Esophagus squamous epithelium (tissue), 5 donors: ENCODE results near the gene TMEM175. TPM values are rescaled to one million over a fixed set of nuclear protein-coding genes. Genes with fewer than 3 reads are reported as not detected.

Experiments
- DNase-seq: peaks from one replicate; lab custom pipeline; 2025; lab: John Stamatoyannopoulos, UW
- H3K27ac ChIP-seq, 4 donors: fragments of 200-600 bp; sonication (generic); one replicate each; pipeline ENCODE4 v1.5.1; 2016 to 2019; ENCODE audit warnings: mild to moderate bottlenecking in 1 of 4
- H3K27me3 ChIP-seq, 4 donors: fragments of 200-600 bp; sonication (generic); 1 replicate in 3 of 4; 2 replicates in 1 of 4; pipeline versions ENCODE4 v1.5.1 to v1.6.0; 2017 to 2021; ENCODE audit warnings: antibody characterized with exemption in 1 of 4
- H3K36me3 ChIP-seq, 3 donors: fragments of 200-600 bp; sonication (generic); one replicate each; pipeline ENCODE4 v1.5.1; 2016 to 2019
- H3K4me1 ChIP-seq, 3 donors: fragments of 200-600 bp; sonication (generic); one replicate each; pipeline ENCODE4 v1.5.1; 2017 to 2019
- H3K4me3 ChIP-seq, 4 donors: fragments of 200-600 bp; sonication (generic); 1 replicate in 3 of 4; 2 replicates in 1 of 4; pipeline ENCODE4 v1.5.1; 2016 to 2019; ENCODE audit warnings: mild to moderate bottlenecking in 2 of 4, moderate library complexity in 1 of 4
- H3K9me3 ChIP-seq, 3 donors: fragments of 200-600 bp; sonication (generic); one replicate each; pipeline ENCODE4 v1.5.1; 2016 to 2019
- CTCF ChIP-seq, 6 experiments: fragments of 450-650 bp in 4 of 6; fragments of 200-600 bp in 2 of 6; sonication (generic) in 2 of 6; IDR thresholded peaks; one replicate each; pipeline ENCODE4 v1.5.1; 2016 to 2019; ENCODE audit warnings: antibody characterized with exemption in 6 of 6, mild to moderate bottlenecking in 4 of 6, moderate library complexity in 4 of 6
- POLR2A ChIP-seq, 4 donors: fragments of 450-650 bp; IDR thresholded peaks; one replicate each; pipeline ENCODE4 v1.6.1; 2017; ENCODE audit warnings: antibody characterized with exemption in 4 of 4, mild to moderate bottlenecking in 4 of 4, moderate library complexity in 3 of 4
- WGBS, 2 donors: methylation state at CpG; one replicate each; pipeline ENCODE4 v1.1.5; 2018; 5-methylcytosine and 5-hydroxymethylcytosine counted together
- intact Hi-C: fragments of 100-400 bp; cut with DNase I; formaldehyde crosslinking; loops from one replicate; pipeline ENCODE4 v1.15.0; 2022
- total RNA-seq, 4 donors: library from RNA; depleted of rRNA; stranded (reverse); fragments of >200 nt; gene quantifications; one replicate each; pipeline ENCODE4 v1.1.0, GENCODE V29; 2016
- donor health status: DM: yes; HTN: yes; CAD: no.

Gene TMEM175
- total RNA-seq, 4 donors from 2014 or later = 8.4 to 22.9 (median 19.7) TPM

GRCh38 chr4:889516-889915, 42.7 kb upstream of the TMEM175 start:
- WGBS, 2 donors = 89% methylated on average over 5 of the region's 16 CpGs; no CpG with 5 or more reads in 1 of the 2 donors
- Histone ChIP-seq H3K36me3 (peaks cover 22 to 100% (median 40%) of the 10 kb centered on the region in 3 donors), H3K27ac (no peak overlapping the region), H3K4me3 (no peak overlapping the region), H3K27me3 (no peaks in the 10 kb centered on the region), H3K4me1 (no peaks in the 10 kb centered on the region), H3K9me3 (no peaks in the 10 kb centered on the region)
- no peak for TF ChIP-seq POLR2A (IDR thresholded peaks at IDR 0.05)
- no peak for TF ChIP-seq CTCF (IDR thresholded peaks at IDR 0.05)
- intact Hi-C loops = no loop called here
- no peak for DNase-seq

- DNase-seq = no peak
- H3K9me3 ChIP-seq = no peaks in the 10 kb centered on the region
- no peak overlapping the region for H3K4me3 ChIP-seq
- no peaks in the 10 kb centered on the region for H3K27me3 ChIP-seq
- TF ChIP-seq CTCF (IDR thresholded peaks at IDR 0.05) = no peak
- TF ChIP-seq POLR2A (IDR thresholded peaks at IDR 0.05) = no peak
- 91 to 97% methylated on average over 6 to 7 of the region's 22 CpGs for WGBS, 2 donors
- H3K36me3 ChIP-seq = peaks cover 22 to 100% (median 40%) of the 10 kb centered on the region in 3 donors
- no peaks in the 10 kb centered on the region for H3K4me1 ChIP-seq
- H3K27ac ChIP-seq = no peak overlapping the region
- intact Hi-C loops = no loop called here
These were observed 42.1 kb upstream of the TMEM175 start for GRCh38 chr4:890036-890695.

- H3K36me3 ChIP-seq = peaks cover 33 to 100% (median 44%) of the 10 kb centered on the region in 3 donors
- no peak overlapping the region for H3K27ac ChIP-seq
- H3K27me3 ChIP-seq = no peaks in the 10 kb centered on the region
- no peaks in the 10 kb centered on the region for H3K9me3 ChIP-seq
- DNase-seq = no peak
- WGBS, 2 donors = 75% methylated on average over 1 of the region's 10 CpGs; no CpG with 5 or more reads in 1 of the 2 donors
- H3K4me3 ChIP-seq = no peak overlapping the region
- TF ChIP-seq POLR2A (IDR thresholded peaks at IDR 0.05) (no peak), CTCF (IDR thresholded peaks at IDR 0.05) (peak in 1 of 6 experiments; percentile 27)
- no peaks in the 10 kb centered on the region for H3K4me1 ChIP-seq
- intact Hi-C loops = no loop called here
These were observed 40.5 kb upstream of the TMEM175 start for GRCh38 chr4:891747-892146.

GRCh38 chr4:892780-893179, 39.5 kb upstream of the TMEM175 start:
- no peak for DNase-seq
- H3K27ac ChIP-seq = no peak overlapping the region
- intact Hi-C loops = no loop called here
- WGBS, 2 donors = 91 to 98% methylated on average over 8 of the region's 10 CpGs
- H3K36me3 ChIP-seq = peaks cover 33 to 100% (median 53%) of the 10 kb centered on the region in 3 donors
- H3K9me3 ChIP-seq = no peaks in the 10 kb centered on the region
- H3K27me3 ChIP-seq = no peaks in the 10 kb centered on the region
- H3K4me3 ChIP-seq = no peak overlapping the region
- TF ChIP-seq CTCF (IDR thresholded peaks at IDR 0.05) (no peak), POLR2A (IDR thresholded peaks at IDR 0.05) (no peak)
- H3K4me1 ChIP-seq = no peaks in the 10 kb centered on the region

- DNase-seq = no peak
- Histone ChIP-seq H3K4me1 (no peaks in the 10 kb centered on the region), H3K27ac (no peak overlapping the region), H3K36me3 (peaks cover 32 to 100% (median 53%) of the 10 kb centered on the region in 3 donors), H3K9me3 (no peaks in the 10 kb centered on the region), H3K4me3 (no peak overlapping the region), H3K27me3 (no peaks in the 10 kb centered on the region)
- WGBS, 2 donors = 87 to 97% methylated on average over 9 to 19 of the region's 41 CpGs
- intact Hi-C loops = no loop called here
- TF ChIP-seq POLR2A (IDR thresholded peaks at IDR 0.05) (no peak), CTCF (IDR thresholded peaks at IDR 0.05) (no peak)
These were observed 38.8 kb upstream of the TMEM175 start for GRCh38 chr4:893276-893994.
